ENCODE results near the gene RBM18.
A peak's percentile ranks its signal among the peaks of the same experiment; 100 is the strongest.

The RBM18 gene

GRCh38 chr9:122264360-122265148 lies at the start of gene RBM18, which contains the start of gene MRRF:
Gene RBM18, minus strand, starts transcription at chr9:122264840. Its CDS starts 3,348 bp downstream, at chr9:122261492.
Gene MRRF, plus strand, starts transcription at chr9:122264882. Its CDS starts 6,010 bp downstream, at chr9:122270892.
- DNase-seq (ENCODE audit: low spot score), result peak; percentile 91

GRCh38 chr9:122314165-122314564 lies 49.5 kb upstream of the RBM18 start:
- DNase-seq (ENCODE audit: low spot score), result no peak

DNA sequence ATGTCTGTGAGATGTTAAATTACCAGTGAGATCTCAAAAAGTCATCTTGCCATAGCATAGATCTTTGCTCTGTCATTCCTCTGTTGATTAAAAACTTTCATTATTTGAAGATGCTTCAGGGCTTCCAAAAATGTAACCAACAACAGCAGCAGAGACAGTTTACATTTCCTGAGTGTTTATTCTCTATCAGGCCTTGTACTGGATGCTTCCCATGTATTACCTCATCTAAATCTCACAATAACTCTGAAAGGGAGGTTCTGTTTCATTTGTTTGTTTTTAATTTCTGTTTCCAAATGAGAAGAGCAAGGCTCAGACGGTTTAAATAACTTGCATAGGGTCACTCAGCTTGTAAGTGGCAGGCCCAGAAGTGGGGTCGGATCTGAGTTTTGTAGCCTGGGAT lies 45.2 kb upstream of the RBM18 start:
- DNase-seq (ENCODE audit: low spot score), result no peak

GRCh38 chr9:122307925-122308324 lies 43.3 kb upstream of the RBM18 start:
- no peak for DNase-seq (ENCODE audit: low spot score)

DNA sequence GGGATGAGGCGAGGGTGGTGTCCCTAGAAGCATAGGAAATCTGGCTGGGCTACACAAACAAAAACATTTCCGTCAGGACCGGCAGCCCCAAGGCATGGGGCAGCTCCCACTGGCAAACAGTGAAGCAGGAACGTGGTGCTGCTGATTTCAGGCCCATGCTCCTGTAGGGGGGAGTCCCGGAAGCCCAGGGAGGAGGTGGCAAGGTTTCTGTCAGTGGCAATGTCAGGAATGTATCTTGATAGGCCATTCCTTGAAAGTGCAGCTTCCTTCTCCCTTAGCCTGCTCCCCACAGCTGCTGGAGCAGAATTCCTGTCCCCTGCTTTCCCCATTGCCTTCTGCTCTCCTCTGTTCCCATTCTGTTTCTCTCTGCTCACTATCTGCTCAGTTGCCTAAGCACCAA lies 42.4 kb upstream of the RBM18 start:
- DNase-seq (ENCODE audit: low spot score), result no peak

GRCh38 chr9:122302237-122303093 lies 37.8 kb upstream of the RBM18 start:
- no peak for DNase-seq (ENCODE audit: low spot score)

DNA sequence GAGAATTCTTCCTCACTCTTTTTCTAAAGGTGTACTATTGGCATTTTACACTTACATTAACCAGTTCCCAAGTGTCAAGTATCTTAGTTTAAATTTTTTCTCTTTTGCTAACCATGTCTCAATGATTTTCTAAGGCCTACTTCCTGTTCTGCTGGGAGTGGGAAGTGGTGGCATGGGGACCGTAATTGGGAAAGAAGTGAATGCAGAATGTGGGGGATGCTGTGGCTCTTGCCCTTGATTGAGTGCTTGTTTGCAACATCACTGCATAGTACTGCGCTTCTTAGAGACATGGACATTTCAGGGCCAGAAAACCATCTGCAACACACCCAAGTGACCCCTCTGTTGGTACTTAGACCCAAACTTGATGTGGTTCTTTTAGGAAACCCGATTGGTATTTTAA lies 32.9 kb upstream of the RBM18 start:
- DNase-seq (ENCODE audit: low spot score), result no peak

- no peak for DNase-seq (ENCODE audit: low spot score)
Measured at GRCh38 chr9:122294531-122294930, 29.9 kb upstream of the RBM18 start.

GRCh38 chr9:122291458-122291857 lies 26.8 kb upstream of the RBM18 start:
- no peak for DNase-seq (ENCODE audit: low spot score)

- DNase-seq (ENCODE audit: low spot score), result no peak
Measured at GRCh38 chr9:122287214-122287720, 22.6 kb upstream of the RBM18 start.

GRCh38 chr9:122286764-122287163 lies 22.1 kb upstream of the RBM18 start:
- DNase-seq (ENCODE audit: low spot score), result no peak

DNA sequence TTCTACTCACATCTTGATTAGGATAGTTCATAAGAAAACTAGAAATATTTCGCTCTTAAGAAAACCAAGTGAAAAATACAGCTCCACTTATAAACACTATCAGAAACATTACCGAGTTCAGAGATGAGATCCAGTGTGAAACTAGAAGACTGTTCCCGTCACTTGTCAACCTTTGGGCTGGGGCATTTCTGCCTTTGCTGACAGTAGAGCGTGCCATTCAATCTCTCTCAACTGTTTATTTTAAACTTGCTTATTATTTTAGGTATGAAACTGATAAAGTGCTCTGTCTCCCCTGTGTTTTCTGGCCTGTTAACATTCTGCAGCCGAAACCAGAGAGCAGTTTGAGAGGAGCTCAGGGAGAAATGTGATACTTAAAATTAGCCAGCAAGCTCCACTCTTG lies 16.7 kb upstream of the RBM18 start:
- DNase-seq (ENCODE audit: low spot score), result no peak

- DNase-seq (ENCODE audit: low spot score), result no peak
Measured at GRCh38 chr9:122277285-122277897, 12.8 kb upstream of the RBM18 start.

DNA sequence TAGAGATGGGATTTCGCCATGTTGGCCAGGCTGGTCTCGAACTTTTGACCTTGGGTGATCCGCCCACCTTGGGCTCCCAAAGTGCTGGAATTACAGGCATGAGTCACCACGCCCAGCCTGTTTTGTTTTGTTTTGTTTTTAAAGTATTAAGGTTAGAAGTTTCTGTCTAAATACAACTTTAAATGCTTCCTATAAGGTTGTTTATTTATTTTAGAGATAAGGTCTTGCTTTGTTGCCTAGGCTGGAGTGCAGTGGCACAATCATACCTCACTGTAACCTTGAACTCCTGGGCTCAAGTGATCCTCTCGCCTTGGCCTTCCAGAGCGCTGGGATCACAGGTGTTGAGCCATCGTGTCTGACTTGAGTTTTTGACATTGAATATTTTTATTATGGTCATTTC lies 11.5 kb upstream of the RBM18 start:
- no peak for DNase-seq (ENCODE audit: low spot score)

DNA sequence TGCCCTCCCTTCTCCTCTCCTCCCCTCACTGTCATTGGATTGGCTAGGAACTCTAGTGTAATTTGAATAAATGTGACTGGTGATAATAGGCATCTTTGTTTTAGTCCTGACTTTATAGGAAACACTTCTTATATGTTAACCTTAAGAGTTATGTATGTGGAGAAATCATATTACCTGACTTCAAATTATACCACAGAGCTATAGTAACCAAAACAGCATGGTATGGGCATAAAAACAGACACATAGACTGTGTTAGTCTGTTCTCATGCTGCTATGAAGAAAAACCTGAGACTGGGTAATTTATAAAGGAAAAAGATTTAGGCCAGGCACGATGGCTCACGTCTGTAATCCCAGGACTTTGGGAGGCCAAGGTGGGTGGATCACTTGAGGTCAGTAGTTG lies 9.4 kb upstream of the RBM18 start:
- DNase-seq (ENCODE audit: low spot score), result no peak

- no peak for DNase-seq (ENCODE audit: low spot score)
Measured at GRCh38 chr9:122268041-122268814, 3.6 kb upstream of the RBM18 start.

DNA sequence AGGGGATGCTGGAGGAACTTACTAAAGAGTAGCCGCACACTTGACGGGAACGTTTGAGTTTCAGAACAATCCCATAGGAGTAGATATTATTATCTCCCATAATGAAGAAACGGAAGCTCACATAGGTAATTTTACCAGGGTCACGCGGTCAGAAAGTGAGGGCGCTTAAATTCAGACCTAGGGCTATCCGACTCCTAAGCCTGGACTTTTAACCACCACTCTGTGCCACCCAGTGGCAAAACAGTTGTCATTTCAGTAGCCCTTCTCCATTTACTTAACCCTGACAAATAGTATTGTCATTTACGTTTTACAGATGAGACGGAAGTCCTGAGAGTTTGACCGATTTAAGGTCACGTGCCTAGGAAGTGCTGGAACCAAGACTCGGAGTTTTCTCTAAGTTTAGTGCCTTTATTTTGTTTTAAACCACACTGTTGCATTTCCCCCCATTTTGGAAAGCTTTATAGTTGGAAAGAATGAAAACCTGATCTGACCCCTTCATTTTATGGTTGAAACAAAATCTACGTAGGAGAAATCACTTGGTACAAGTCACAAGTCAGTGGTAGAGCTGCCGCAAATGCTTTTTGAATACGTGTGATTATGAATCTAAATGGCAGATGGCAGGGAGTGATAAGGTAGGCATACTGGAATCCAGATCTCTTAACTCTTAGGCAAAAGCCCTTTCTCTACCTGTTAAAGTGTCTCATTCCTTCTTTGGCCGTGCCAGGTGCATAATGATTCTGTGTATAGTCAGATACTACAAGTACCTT lies 692 bp upstream of the RBM18 start:
- DNase-seq (ENCODE audit: low spot score), result peak; percentile 24

GRCh38 chr9:122263699-122264349 lies 816 bp downstream of the RBM18 start:
- no peak for DNase-seq (ENCODE audit: low spot score)

GRCh38 chr9:122262073-122262472 lies 2.6 kb downstream of the RBM18 start:
- DNase-seq (ENCODE audit: low spot score), result no peak

DNA sequence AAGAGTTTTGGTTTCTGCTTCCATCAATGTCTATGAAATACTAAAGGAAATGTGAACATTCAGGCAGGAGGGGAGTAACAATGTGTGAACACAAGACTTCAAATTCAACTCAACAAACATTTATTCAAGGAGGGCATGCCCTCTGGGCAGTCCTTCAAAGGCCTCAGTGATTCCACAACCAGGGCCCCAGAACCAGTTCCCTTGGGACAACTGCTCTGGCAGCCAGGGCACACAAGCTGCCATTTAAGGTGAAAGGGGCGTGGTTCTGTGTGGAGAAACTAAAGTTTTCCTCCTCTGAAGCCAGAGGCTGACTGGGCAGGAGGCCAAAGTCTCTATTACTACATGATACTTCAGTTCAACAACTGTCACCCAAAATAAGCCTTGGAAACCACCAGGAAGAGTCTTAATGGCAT lies 3.2 kb downstream of the RBM18 start:
- DNase-seq (ENCODE audit: low spot score), result peak; percentile 98
